SK-N-SH (cell line): ENCODE data around the gene PARD3.

ENCODE experiments used
- FOSL2 ChIP-seq: IDR thresholded peaks from 2 replicates; pipeline ENCODE4 v1.4.0; 2012; ENCODE audit warnings: low read depth, mild to moderate bottlenecking, moderate library complexity, borderline replicate concordance
- FOXJ3 ChIP-seq: sonication (generic); formaldehyde crosslinking; IDR thresholded peaks from 2 replicates; pipeline ENCODE4 v1.5.1; 2020; ENCODE audit warnings: mild to moderate bottlenecking, missing genetic modification reagents
- GATA2 ChIP-seq: sonication (generic); formaldehyde crosslinking; IDR thresholded peaks from 2 replicates; pipeline ENCODE4 v1.5.0; 2020; ENCODE audit warnings: mild to moderate bottlenecking, missing genetic modification reagents
- MAX ChIP-seq: IDR thresholded peaks from 2 replicates; pipeline ENCODE4 v1.4.0; 2012; ENCODE audit warnings: low read depth
- RXRA ChIP-seq: IDR thresholded peaks from 2 replicates; pipeline ENCODE4 v1.4.0; 2012; ENCODE audit warnings: low read depth, mild to moderate bottlenecking, borderline replicate concordance
- SMC3 ChIP-seq: IDR thresholded peaks from 2 replicates; pipeline ENCODE4 v1.6.1; 2012; ENCODE audit warnings: low read depth, low read length, improper control_type of control experiment
- TF ChIP-seq, protein P1 (sequence below): fragments of 200-600 bp; sonication (generic); IDR thresholded peaks from 2 replicates; pipeline ENCODE4 v1.6.1; 2017; ENCODE audit warnings: antibody characterized with exemption, mild to moderate bottlenecking, moderate library complexity
- TF ChIP-seq, protein P2 (sequence below): IDR thresholded peaks from 2 replicates; pipeline ENCODE4 v1.4.0; 2012; ENCODE audit warnings: low read depth, borderline replicate concordance

DNA sequence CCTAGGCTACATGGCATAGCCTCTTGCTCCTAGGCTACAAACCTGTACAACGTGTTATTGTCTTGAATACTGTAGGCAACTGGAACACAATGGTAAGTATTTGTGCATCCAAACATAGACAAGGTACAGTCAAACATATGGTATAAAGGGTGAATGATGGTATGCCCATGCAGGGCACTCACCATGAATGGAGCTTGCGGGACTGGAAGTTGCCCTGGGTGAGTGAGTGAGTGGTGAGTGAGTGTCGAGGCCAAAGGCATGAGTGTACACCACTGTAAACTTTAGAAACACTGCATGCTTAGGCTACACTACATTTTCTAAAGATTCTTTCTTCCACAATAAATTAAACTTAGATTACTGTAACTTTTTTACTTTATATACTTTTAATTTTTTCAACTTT, 165.7 kb downstream of the PARD3 start:
- TF ChIP-seq RXRA (no peak), FOXJ3 (no peak), FOSL2 (no peak), GATA2 (CRISPR knock-in tag) (no peak), SMC3 (no peak), MAX (no peak)
- TF ChIP-seq, protein P1, sequence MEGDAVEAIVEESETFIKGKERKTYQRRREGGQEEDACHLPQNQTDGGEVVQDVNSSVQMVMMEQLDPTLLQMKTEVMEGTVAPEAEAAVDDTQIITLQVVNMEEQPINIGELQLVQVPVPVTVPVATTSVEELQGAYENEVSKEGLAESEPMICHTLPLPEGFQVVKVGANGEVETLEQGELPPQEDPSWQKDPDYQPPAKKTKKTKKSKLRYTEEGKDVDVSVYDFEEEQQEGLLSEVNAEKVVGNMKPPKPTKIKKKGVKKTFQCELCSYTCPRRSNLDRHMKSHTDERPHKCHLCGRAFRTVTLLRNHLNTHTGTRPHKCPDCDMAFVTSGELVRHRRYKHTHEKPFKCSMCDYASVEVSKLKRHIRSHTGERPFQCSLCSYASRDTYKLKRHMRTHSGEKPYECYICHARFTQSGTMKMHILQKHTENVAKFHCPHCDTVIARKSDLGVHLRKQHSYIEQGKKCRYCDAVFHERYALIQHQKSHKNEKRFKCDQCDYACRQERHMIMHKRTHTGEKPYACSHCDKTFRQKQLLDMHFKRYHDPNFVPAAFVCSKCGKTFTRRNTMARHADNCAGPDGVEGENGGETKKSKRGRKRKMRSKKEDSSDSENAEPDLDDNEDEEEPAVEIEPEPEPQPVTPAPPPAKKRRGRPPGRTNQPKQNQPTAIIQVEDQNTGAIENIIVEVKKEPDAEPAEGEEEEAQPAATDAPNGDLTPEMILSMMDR = no peak
- TF ChIP-seq, protein P2, sequence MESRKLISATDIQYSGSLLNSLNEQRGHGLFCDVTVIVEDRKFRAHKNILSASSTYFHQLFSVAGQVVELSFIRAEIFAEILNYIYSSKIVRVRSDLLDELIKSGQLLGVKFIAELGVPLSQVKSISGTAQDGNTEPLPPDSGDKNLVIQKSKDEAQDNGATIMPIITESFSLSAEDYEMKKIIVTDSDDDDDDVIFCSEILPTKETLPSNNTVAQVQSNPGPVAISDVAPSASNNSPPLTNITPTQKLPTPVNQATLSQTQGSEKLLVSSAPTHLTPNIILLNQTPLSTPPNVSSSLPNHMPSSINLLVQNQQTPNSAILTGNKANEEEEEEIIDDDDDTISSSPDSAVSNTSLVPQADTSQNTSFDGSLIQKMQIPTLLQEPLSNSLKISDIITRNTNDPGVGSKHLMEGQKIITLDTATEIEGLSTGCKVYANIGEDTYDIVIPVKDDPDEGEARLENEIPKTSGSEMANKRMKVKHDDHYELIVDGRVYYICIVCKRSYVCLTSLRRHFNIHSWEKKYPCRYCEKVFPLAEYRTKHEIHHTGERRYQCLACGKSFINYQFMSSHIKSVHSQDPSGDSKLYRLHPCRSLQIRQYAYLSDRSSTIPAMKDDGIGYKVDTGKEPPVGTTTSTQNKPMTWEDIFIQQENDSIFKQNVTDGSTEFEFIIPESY = no peak
